ENCODE measurements around the gene ATP13A3. TPM values are rescaled to one million over a fixed set of nuclear protein-coding genes. Genes with fewer than 3 reads are reported as not detected.

The ATP13A3 gene
- total and polyA plus RNA-seq, 7 donors: 10.9 to 82.7 (median 50.4) TPM

DNA sequence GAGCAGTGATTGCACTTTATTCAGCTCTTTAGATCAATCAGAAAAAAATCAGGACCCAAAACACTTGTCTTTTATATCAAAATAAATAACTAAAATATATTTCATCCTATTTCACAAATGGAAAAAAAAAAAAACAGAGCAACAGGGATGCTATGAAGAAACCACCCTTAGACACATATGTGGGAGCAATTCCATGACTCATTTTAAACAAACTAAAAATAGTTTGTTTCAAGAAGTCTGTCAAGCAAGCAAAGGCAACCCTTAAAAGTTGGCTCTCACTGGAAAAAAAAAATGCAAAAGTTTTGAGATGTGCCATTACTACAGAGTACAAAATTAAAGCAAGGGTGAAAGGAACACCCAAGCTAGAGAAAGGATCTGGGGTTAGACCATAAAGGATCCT, 5.7 kb downstream of the ATP13A3 start:
- Histone ChIP-seq H3K9me3 (no peaks in the 10 kb centered on the region), H3K4me1 (peaks cover 0 to 37% (median 27%) of the 10 kb centered on the region in 4 donors), H3K27ac (no peak overlapping the region), H3K4me3 (no peak overlapping the region), H3K36me3 (no peaks in the 10 kb centered on the region), H3K27me3 (no peaks in the 10 kb centered on the region)
- no peak for DNase-seq
- no peak for TF ChIP-seq EP300 (IDR thresholded peaks at IDR 0.05)
- TF ChIP-seq, protein P1, sequence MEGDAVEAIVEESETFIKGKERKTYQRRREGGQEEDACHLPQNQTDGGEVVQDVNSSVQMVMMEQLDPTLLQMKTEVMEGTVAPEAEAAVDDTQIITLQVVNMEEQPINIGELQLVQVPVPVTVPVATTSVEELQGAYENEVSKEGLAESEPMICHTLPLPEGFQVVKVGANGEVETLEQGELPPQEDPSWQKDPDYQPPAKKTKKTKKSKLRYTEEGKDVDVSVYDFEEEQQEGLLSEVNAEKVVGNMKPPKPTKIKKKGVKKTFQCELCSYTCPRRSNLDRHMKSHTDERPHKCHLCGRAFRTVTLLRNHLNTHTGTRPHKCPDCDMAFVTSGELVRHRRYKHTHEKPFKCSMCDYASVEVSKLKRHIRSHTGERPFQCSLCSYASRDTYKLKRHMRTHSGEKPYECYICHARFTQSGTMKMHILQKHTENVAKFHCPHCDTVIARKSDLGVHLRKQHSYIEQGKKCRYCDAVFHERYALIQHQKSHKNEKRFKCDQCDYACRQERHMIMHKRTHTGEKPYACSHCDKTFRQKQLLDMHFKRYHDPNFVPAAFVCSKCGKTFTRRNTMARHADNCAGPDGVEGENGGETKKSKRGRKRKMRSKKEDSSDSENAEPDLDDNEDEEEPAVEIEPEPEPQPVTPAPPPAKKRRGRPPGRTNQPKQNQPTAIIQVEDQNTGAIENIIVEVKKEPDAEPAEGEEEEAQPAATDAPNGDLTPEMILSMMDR (IDR thresholded peaks at IDR 0.05): no peak
- TF ChIP-seq POLR2A (IDR thresholded peaks at IDR 0.05): no peak
- TF ChIP-seq POLR2AphosphoS5 (IDR thresholded peaks at IDR 0.05): no peak
- intact Hi-C loops (cut with DNase I): no loop called here

DNA sequence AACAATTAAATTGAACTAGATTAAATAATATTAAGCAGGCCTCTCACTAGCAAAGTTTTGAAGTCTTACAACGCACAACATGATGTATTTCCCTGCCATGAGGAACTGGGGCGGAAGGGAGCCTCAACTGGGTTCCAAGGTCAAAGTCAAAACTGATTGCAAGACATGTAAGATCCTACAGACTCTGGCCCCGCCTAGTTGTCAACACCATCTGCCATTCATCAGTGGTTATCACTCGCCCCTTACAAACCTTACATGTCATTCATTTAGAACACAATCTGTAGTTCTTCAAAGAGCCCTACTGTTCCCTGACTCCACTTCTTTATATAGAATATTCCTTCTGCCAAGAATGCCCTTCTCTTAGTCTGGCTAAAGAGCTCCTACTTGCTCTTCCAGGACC, 10.0 kb downstream of the ATP13A3 start:
- H3K27ac ChIP-seq: no peak overlapping the region
- 38 to 80% methylated on average over 4 of the region's 4 CpGs for WGBS, 2 donors
- H3K9me3 ChIP-seq: no peaks in the 10 kb centered on the region
- H3K4me1 ChIP-seq: peaks cover 0 to 22% (median 13%) of the 10 kb centered on the region in 4 donors
- no peak for TF ChIP-seq EP300 (IDR thresholded peaks at IDR 0.05)
- no peak for TF ChIP-seq POLR2AphosphoS5 (IDR thresholded peaks at IDR 0.05)
- TF ChIP-seq, protein P1 (IDR thresholded peaks at IDR 0.05): no peak
- no peak for TF ChIP-seq POLR2A (IDR thresholded peaks at IDR 0.05)
- H3K4me3 ChIP-seq: no peak overlapping the region
- intact Hi-C loops (cut with DNase I): no loop called here
- H3K27me3 ChIP-seq: no peaks in the 10 kb centered on the region
- no peak for DNase-seq
- no peaks in the 10 kb centered on the region for H3K36me3 ChIP-seq

DNA sequence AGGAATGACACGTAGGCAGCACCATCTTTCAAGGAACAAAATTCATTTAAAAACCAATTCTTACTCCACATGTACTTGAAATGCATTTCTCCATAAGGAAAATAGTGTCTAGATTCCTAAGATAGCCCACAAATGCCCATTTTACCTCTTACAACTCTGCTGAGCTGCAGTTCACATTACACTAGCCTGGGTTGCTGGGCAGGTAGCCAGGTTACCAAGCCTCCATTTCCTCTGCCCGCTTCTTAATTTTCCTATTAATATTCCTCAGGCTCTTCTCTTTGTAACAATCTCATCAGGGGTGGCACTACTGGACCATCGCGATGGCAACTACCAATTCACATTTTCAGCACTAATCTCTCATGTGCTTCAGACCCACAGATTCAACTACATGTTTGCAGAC, 10.8 kb downstream of the ATP13A3 start:
- no peak for DNase-seq
- peaks cover 0 to 18% (median 8%) of the 10 kb centered on the region in 4 donors for H3K4me1 ChIP-seq
- intact Hi-C loops (cut with DNase I): no loop called here
- H3K27me3 ChIP-seq: no peaks in the 10 kb centered on the region
- TF ChIP-seq POLR2A (IDR thresholded peaks at IDR 0.05): no peak
- no peak for TF ChIP-seq POLR2AphosphoS5 (IDR thresholded peaks at IDR 0.05)
- TF ChIP-seq, protein P1 (IDR thresholded peaks at IDR 0.05): no peak
- TF ChIP-seq EP300 (IDR thresholded peaks at IDR 0.05): no peak
- 90 to 92% methylated on average over 4 of the region's 4 CpGs for WGBS, 2 donors
- no peaks in the 10 kb centered on the region for H3K36me3 ChIP-seq
- H3K9me3 ChIP-seq: no peaks in the 10 kb centered on the region
- no peak overlapping the region for H3K4me3 ChIP-seq
- H3K27ac ChIP-seq: no peak overlapping the region

DNA sequence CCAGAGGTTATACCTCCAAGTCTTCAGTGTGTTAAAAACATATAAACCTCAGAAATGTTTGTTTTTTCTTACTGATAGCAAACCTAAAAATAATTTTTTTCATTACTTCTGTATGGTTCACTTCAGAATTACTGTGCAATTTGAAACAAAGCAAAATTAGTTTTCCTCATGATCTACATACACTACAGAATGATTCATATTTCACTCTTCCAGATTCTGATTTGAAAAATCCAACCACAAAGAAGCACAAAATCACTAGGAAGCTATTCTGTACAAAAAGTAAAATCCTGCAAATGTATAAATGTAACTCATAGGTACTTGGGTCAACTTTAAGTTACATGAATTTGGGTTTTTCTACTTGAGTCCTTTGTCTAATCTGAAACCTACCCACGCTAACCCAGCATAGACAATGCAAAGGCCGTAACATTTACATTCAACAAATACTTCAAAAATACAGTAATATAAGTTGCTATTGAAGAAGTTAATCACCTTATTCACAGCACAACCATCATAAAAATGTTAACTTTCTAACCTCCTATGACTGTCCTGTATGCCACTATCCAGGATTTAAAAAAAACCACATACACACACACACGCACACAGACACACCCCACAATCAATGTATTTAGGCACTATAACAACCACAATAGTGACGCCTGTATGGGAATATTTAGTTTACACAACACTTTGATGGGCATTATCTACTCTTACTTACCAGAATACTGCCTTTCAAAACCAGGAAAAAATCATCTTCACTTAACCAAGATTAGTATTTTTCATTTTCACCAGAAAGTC, 11.5 kb downstream of the ATP13A3 start:
- intact Hi-C loops (cut with DNase I): no loop called here
- peaks cover 0 to 17% (median 3%) of the 10 kb centered on the region in 4 donors for H3K4me1 ChIP-seq
- no peak for TF ChIP-seq EP300 (IDR thresholded peaks at IDR 0.05)
- TF ChIP-seq POLR2A (IDR thresholded peaks at IDR 0.05): no peak
- TF ChIP-seq POLR2AphosphoS5 (IDR thresholded peaks at IDR 0.05): no peak
- TF ChIP-seq, protein P1 (IDR thresholded peaks at IDR 0.05): no peak
- DNase-seq: no peak
- WGBS, 2 donors: 48 to 75% methylated on average over 4 of the region's 4 CpGs
- no peaks in the 10 kb centered on the region for H3K9me3 ChIP-seq
- H3K36me3 ChIP-seq: no peaks in the 10 kb centered on the region
- H3K27ac ChIP-seq: no peak overlapping the region
- no peaks in the 10 kb centered on the region for H3K27me3 ChIP-seq
- no peak overlapping the region for H3K4me3 ChIP-seq
